ENCODE data around the gene FSTL4.

GRCh38 chr5:133472829-133473228 is 139.5 kb downstream of the FSTL4 start:
- TF ChIP-seq, protein P1, sequence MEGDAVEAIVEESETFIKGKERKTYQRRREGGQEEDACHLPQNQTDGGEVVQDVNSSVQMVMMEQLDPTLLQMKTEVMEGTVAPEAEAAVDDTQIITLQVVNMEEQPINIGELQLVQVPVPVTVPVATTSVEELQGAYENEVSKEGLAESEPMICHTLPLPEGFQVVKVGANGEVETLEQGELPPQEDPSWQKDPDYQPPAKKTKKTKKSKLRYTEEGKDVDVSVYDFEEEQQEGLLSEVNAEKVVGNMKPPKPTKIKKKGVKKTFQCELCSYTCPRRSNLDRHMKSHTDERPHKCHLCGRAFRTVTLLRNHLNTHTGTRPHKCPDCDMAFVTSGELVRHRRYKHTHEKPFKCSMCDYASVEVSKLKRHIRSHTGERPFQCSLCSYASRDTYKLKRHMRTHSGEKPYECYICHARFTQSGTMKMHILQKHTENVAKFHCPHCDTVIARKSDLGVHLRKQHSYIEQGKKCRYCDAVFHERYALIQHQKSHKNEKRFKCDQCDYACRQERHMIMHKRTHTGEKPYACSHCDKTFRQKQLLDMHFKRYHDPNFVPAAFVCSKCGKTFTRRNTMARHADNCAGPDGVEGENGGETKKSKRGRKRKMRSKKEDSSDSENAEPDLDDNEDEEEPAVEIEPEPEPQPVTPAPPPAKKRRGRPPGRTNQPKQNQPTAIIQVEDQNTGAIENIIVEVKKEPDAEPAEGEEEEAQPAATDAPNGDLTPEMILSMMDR (IDR thresholded peaks at IDR 0.05) = no peak
- TF ChIP-seq POLR2A (IDR thresholded peaks at IDR 0.05) = no peak
